ENCODE data around the gene ARFGEF3.

DNA sequence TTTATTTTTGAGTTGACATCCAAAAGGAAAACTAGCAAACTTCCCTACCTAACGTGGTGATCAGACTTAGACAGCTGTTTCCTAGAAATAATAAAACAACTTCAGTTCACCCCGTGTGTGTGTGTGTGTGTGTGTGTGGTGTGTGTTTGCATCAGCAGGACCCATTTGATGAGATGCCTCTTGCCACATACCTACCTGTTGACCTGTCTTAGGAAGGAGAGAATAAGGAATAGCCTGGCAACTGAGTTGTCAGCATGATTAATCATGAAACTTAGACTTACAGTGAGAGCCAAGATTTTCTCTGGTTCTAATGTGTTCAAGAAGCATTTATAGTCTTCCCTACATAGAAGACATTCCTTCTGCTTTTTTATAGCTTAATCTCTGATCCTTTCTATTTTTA is 72.6 kb downstream of the ARFGEF3 start:
- TF ChIP-seq, protein P1, sequence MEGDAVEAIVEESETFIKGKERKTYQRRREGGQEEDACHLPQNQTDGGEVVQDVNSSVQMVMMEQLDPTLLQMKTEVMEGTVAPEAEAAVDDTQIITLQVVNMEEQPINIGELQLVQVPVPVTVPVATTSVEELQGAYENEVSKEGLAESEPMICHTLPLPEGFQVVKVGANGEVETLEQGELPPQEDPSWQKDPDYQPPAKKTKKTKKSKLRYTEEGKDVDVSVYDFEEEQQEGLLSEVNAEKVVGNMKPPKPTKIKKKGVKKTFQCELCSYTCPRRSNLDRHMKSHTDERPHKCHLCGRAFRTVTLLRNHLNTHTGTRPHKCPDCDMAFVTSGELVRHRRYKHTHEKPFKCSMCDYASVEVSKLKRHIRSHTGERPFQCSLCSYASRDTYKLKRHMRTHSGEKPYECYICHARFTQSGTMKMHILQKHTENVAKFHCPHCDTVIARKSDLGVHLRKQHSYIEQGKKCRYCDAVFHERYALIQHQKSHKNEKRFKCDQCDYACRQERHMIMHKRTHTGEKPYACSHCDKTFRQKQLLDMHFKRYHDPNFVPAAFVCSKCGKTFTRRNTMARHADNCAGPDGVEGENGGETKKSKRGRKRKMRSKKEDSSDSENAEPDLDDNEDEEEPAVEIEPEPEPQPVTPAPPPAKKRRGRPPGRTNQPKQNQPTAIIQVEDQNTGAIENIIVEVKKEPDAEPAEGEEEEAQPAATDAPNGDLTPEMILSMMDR (IDR thresholded peaks at IDR 0.05): no peak
- TF ChIP-seq ZFX (IDR thresholded peaks at IDR 0.05; ENCODE audit: borderline replicate concordance): no peak

Measured in 22Rv1 (cell line).